Spleen (tissue), 7 donors: Measurements from ENCODE around the gene DCLK2.

Experiments used
- CTCF ChIP-seq, 11 experiments: fragments of 200-600 bp in 7 of 11; fragments of 450-650 bp in 4 of 11; sonication (generic) in 4 of 11; IDR thresholded peaks in 8 of 11; conservative IDR thresholded peaks in 3 of 11; 1 replicate in 7 of 11; 2 replicates in 4 of 11; pipeline versions ENCODE4 v1.4.0 to v1.8.0; 2016 to 2021; ENCODE audit warnings: antibody characterized with exemption in 11 of 11, inconsistent platforms in 4 of 11, mild to moderate bottlenecking in 1 of 11
- POLR2AphosphoS5 ChIP-seq, 3 donors: sonication (generic); formaldehyde crosslinking; IDR thresholded peaks; one replicate each; pipeline ENCODE4 v1.5.1; 2017; ENCODE audit warnings: antibody characterized with exemption in 3 of 3
- donor health status: DM: no; HTN: no; CAD: no; lungs with moderate emphysema.
- donor health status: DM: no; HTN: no; CAD: no.
- donor health status: DM: no; HTN: no; CAD: no.

GRCh38 chr4:150299816-150300215 lies 221.6 kb downstream of the DCLK2 start:
- TF ChIP-seq CTCF (IDR thresholded peaks at IDR 0.05 in 8 of 11, conservative IDR thresholded peaks at IDR 0.05 in 3 of 11) (no peak), POLR2AphosphoS5 (IDR thresholded peaks at IDR 0.05) (no peak)
